Inflammatory macrophage treated with lipopolysaccharide for 1 hour (primary cell): ENCODE measurements around the gene TAPBPL.
"Not testable (repeated sequence)": the region's sequence is repeated elsewhere in the genome, so short reads cannot be mapped to it uniquely, and the experiment has no call there.

Source experiments
- DNase-seq, 2 donors: peaks; one replicate each; pipeline ENCODE4 v3.0.0-alpha.2; 2020 to 2022

TAPBPL gene, protein sequence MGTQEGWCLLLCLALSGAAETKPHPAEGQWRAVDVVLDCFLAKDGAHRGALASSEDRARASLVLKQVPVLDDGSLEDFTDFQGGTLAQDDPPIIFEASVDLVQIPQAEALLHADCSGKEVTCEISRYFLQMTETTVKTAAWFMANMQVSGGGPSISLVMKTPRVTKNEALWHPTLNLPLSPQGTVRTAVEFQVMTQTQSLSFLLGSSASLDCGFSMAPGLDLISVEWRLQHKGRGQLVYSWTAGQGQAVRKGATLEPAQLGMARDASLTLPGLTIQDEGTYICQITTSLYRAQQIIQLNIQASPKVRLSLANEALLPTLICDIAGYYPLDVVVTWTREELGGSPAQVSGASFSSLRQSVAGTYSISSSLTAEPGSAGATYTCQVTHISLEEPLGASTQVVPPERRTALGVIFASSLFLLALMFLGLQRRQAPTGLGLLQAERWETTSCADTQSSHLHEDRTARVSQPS

DNA sequence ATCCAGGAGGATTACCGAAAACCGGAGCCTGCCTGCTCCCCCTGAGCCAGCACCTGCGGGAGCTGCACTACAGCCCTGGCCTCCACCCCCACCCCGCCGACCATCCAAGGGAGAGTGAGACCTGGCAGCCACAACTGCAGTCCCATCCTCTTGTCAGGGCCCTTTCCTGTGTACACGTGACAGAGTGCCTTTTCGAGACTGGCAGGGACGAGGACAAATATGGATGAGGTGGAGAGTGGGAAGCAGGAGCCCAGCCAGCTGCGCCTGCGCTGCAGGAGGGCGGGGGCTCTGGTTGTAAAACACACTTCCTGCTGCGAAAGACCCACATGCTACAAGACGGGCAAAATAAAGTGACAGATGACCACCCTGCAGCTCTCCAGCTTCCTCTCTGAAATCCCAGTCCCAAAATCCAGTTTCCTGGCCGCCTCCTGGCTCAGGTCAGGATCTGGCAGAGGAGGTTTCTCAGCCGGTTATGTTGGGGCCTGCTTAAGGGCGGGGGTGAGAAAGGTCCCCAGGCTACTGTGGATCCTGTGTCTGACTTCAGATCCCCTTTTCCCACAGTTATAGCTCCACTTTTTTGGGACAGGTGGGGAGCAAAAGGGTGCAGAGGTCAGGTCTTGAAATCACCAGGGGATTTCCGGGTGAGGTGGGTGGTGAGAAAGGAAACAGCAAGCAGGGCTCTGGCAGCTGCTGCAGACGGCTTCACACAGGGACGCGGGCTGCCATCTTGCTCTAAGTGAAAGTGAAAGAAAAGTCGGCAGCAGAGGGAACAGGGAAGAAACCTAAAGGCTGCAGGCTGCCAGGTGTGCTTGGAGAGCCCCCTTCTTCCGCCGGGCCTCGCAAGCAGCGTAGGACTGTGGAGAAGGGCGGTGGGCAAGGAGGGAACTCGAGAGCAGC, at the start of gene TAPBPL:
Gene TAPBPL (plus strand): TSS at position 695 of the 897 bp plus-strand sequence. CDS start 207 bp downstream, outside the sequence.
- DNase-seq: peak; percentile 70 to 92

DNA sequence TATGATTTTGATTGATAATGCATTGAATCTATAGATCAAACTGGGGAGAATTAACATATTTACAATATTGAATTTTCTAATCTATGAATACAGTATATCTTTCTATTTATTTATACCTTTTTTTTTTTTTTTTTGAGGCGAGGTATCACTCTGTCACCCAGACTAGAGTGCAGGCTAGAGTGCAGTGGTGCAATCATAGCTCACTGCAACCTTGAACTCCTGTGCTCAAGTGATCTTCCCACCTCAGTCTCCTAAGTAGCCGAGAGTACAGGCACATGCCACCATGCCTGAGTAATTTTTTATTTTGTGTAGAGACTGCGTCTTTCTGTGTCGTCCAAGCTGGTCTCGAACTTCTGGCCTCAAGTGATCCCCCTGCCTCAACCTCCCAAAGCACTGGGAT, 47.5 kb upstream of the TAPBPL start:
- DNase-seq: no peak

DNA sequence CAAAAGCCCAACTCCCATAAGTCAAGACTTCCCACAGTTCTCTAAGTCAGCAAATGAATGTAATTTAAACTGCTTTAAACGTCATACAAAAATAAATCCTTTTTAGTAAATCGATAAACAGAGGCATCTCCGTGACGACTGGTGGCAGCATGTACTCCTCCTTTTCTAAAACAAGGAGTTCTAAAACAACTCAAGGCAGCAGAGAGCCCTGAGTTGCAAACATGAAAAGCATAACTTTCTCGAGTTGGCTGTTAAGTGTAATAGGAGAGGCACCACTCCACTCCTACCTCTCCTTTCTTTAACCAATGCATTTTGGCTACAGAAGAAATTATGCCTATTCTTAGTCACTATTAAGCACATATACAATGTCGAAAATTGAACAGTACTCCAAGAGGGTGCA, 45.9 kb upstream of the TAPBPL start:
- DNase-seq: no peak

DNA sequence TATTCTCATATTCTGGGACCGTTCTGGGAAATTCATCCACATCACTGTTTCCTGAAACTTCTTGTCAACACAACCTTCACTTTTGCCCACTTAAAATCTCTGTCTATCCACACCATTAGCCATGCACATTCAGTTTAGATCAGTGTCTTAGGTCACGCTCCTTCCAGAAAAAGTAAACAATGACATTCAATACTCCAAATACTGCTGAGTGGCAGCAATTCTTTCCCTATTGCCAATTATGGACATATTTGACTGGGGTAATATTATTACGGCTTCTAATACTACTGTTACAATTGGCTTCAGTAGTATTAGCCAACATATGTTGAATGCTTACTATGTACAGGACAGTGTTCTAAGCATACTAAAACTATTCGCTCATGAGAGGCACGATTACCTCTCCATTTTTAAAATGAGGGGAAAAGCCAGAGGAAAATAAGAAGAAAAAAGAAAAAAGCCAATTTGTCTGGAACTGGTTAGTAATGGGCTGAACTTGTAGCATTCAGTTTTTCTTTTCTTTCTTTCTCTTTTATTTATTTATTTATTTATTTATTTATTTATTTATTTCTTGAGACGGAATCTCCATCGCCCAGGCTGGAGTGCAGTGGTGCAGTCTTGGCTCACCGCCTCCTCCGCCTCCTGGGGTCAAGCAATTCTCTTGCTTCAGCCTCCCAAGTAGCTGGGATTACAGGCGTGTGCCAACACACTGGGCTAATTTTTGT, 44.4 kb upstream of the TAPBPL start:
- no peak for DNase-seq

DNA sequence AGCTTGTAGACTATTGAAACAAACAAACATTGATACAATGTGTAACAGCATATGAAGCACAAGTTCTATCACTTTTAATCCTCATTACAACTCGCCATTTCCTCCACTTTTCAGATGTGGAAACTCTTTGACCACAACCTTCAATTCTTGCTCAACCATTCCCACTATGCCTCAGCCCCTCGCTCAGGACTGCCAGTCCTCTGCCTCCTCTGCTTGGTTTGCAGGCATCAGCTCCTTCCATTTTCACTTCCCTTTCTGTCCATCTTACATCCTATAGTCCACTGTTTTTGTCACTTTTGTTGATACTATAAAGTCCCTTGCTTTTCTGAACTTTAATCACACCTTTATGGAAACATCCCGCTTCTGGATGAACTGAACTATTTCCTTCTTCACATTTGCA, 35.2 kb upstream of the TAPBPL start:
- DNase-seq: peak; percentile 67 to 77

DNA sequence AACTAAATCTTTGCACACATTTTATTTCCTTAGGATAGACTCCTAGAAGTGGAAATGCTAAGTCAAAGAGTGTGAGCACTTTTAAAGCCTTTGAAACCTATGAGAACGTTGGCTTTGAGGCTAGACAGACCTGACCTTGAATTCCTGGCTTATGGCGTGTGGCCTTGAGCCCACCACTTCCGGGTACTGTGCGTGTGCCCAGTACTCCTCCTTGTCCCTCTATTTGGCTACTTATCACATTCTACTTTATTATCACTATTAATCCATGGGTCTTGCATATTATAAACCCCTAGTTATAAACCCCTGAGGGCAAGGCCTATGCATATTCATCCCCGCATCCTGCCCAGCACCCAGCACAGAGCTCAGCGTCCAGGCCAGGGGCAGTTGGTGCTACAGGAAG, 33.0 kb upstream of the TAPBPL start:
- no peak for DNase-seq

DNA sequence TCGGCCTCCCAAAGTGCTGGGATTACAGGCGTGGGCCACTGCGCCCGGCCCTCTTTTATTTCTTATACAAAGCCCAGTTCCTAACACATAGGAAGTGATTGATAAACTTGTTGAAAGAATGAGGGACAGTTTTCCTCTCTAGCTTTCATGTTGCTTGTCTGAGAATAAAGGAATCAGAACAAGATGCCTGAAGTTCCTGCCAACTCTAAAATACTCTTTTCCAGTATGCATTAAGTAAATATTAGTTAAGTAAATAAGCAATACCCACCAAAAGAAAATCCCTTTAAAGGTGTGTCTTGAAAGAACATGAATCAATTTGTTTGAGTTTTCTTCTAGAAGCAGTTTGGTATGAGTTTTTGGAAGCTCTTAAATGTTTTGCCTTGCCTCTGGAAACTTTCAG, 31.5 kb upstream of the TAPBPL start:
- no peak for DNase-seq

DNA sequence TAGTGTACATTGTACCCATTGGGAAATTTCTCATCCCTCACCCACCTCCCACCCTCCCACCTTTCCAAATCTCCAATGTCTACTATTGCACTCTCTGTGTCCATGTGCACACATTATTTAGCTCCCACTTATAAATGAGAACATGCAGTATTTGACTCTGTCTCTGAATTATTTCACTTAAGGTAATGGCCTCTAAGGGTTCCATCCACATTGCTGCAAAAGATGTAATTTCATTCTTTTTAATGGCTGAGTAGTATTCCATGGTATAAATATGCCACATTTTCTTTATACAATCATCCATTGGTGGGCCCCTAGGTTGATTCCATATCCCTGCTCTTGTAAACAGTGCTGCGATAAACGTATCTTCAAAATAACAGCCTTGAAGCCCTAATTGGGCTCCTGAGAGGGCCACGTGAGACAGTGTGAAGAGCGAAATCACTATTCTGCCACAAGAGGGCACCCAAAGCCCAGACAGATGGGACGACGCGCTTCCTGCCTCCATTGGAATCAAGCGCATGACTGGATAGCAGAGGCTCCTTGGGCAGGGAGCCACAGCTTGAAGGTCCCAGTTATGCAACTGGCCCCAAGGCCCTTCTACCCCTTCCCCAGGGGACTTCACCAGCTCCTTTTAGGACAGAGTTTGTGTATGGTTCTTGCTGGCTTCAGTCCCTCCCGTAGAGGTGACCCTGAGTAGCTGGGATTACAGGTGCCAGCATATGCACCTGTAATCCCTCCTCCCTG, 28.4 kb upstream of the TAPBPL start:
- peak; percentile 88 to 96 for DNase-seq

DNA sequence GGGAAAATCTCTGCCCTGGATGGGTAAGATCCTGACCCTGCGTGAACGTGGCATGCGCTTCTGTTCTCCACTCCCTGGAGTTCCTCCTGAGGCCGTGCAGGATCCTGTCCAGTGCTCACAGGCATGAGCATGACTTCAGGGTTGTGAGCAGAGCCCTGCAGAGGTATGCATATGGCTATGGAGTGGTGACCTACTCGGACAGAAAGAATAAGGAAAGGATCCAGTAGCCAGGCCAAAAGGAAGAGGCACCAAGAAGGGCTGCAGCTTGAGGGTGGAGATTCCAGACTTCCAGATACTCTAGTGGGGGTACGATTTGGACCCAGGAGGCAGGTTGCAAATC, 27.9 kb upstream of the TAPBPL start:
- no peak for DNase-seq

DNA sequence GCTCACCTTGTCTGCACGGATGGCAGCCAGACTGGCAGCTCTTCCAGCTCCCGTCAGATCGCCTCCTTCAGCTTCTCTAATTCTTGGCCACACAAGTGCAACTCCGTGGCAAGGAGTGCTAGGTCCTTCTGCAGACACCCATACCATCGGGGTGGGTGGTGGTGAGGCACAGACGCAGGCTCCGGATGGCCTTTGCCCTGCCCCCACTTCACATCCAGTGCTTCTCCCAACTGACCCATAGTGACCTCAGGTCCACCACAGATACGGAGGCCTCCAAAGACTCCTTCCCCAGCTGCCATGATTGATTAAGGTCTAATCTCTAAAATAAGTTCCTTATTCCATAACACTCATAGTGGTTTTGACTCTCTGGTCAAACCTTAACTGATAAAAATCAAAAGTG, 27.0 kb upstream of the TAPBPL start:
- no peak for DNase-seq

DNA sequence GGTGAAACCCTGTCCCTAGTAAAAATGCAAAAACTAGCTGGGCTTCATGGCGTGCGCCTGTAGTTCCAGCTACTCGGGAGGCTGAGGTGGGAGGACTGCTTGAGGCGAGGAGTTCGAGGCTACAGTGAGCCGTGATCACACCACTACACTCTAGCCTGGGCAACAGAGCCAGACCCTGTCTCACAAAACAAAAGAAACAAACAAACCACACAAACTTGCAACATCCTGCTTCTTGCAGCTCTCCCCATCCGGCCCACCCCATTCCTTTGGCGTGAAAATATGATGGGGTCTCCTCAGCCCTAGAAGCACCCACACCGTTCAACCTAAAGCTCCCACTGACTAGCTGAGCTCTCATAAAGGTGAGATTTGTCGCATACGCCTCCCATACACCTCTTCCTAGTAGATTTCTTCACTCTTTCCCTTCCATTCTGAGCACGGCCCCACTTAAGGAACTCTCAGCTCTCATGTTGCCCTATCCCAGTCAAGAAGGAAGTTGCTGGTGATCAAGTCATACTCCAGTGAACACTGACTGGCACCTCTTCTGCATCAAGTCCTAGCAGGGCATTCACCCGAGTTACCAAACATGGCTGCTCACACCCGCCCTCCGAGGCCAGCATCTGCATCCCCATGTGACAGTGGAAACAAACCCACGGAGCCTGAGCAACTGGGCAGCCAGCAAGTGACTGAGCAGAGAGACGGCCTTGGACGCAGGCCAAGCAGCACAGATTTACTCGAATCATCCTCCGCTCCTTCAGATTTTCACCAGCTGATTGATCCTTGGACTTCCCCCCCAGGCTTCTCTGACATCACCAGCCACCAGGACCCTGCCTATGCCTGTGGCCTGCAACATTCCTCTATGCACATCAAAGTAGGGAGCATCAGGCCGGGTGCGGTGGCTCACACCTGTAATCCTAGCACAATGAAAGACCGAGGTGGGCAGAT, 26.0 kb upstream of the TAPBPL start:
- DNase-seq: peak; percentile 47 to 77

DNA sequence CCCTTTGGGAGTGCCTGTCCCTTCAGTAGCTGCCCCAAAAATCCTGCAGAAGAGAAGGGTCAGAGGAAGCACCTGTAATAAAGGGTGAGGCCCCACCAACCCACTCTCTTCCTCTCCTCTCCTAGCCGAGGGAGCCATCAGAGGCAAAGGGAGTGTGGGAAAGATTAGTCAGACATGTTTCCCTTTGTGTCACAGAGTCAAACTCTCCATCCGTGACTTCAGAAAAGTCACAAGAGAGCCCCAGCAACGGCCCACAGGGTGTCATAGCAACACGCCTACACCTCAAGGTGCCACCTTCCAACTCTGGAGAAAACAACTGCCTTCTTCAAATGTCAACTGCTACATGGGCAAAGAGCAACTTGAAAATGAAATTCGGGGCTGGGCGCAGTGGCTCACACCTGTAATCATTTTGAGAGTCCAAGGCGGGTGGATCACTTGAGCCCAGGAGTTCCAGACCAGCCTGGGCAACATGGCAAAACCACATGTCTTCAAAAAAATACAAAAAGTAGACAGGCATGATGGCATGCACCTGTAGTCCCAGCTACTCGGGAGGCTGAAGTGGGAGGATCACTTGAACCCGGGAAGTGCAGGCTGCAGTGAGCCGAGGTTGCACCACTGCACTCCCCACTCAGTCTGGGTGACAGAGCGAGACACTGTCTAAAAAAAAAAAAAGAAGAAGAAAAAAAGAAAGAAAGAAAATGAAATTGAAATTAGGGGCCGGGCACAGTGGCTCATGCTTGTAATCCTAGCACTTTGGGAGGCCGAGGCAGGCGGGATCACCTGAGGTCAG, 24.8 kb upstream of the TAPBPL start:
- DNase-seq: peak; percentile 75 to 91

DNA sequence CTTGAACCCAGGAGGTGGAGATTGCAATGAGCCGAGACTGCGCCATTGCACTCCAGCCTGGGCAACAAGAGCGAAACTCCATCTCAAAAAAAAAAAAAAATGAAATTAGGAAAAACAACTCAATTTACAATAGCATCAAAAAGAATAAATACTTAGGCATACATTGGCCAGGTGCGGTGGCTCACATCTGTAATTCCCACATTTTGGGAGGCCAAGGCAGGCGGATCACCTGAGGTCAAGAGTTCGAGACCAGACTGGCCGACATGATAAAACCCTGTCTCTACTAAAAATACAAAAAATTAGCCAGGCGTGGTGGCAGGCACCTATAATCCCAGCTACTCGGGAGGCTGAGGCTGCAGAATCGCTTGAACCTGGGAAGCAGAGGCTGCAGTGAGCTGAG, 24.0 kb upstream of the TAPBPL start:
- not testable (repeated sequence) for DNase-seq

DNA sequence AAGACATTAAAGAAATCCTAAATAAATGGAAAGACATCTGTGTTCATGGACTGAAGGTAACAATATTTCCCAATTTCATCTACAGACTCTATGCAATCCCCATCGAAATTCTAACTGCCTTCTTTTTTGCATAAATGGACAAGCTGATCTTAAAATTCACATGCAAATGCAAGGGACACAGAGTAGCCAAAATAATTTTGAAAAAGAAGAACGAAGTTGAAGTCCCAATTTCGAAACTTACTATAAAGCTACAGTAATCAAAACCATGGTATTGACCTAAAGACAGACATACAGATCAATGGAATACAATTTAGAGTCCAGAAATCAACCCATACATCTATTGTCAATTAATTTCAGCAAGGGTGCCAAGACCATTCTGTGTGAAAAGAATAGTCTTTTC, 23.5 kb upstream of the TAPBPL start:
- peak in 1 of 2 donors; percentile 16 for DNase-seq

DNA sequence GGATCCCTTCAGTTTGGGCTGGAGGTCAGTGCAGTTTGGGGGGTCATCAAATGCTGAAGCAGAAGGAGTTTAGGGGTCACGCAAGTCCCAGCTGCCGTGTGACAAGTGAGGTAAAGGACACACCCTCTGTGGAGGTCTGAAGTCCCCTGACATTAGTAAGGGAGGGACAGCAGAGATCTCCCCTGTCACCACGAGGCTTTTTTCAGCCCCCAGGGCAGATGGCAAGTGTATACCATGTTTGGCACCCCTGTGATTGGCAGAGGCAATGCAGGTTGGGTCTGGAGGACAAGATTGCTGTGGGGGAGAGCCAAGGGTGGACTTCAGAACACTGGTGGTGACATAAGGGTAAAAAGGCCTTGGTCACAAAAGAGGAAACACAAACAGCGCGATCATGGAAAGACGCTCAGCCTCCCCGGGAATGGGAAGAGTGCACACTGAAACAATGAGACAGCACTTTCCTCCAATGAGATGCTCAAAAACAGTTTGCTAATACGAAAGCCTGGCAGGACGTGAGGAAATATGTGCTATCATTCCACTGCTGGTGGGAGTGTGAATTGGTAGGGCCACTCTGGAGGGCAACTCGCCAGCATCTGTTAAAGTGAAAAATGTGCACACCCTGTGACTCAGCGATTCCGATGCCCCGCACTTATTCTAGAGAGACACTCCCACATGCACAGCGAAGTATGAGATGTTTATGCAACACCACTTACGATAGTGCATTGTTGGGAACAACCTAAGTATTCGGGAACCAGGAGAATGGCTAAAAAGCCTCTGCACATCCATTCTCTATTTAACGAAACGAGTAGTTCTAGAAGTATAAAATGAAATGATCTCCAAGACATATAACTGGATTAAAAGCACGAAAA, 21.5 kb upstream of the TAPBPL start:
- DNase-seq: peak; percentile 78 to 87

DNA sequence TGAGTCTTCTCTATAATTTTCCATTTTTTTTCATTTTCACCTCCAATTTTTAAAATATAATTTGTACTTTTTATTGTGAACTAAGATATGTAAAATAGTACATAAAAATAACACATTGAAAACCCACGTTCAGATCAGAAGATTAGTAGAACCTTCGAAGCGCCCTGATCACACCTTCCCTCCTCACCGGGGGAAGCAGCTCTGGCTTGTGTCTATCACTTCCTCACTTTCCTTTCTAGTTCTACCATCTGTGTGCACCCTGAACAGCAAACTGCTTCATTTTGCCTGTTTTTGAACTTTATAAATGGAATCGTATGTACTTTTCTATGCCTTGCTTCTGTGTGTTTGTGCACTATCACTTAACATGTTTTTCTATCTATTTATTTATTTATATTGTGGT, 18.9 kb upstream of the TAPBPL start:
- DNase-seq: no peak

DNA sequence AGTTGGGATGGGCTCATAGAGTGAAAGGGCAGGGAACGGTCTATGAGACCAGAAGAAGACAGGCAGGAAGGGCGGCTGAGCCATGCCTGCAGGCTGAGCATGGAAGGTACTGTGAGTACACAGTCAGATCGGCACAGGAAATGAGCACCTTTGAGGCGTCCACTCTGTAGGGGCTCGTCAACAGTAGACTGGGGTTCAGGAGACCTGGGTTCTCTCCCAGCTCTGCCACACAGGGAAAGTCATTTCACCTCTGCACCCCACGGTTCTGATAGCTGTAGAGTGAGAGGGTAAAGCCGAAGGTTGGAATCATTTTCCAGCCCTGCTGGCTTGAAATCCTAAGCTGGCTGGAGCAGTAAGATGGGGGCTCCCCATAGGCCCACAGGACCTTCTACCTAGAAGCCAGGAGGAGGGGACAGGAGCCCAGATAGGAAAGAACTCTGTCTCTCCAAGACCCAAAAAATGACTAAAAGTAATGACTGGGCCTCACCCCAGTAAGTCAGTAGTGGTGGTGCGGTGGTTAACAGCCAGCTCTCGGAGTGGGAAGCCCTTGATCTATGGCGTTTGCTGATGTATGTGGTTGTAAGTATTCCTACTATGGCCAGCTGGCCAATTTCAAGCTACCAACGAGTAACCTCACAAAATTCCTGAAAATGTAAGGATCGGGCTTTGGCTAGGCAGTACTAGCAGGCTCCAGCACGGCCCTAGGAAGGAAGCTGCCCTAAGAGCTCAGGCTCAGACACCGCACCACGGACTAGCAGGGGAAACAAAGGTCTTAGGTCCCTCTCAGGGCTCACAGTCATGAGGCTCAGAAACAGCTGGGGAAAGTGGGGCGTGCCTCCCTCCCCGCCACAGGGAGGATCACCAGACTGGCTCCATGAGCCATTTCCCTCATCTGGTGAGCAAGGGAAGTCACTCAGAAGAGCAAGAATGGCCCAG, 17.4 kb upstream of the TAPBPL start:
- no peak for DNase-seq
